Measurements from ENCODE around the gene DDI2.

The DDI2 gene

GRCh38 chr1:15617173-15618076 lies at the start of gene DDI2:
Gene DDI2, plus strand, starts transcription at chr1:15617458. Its CDS starts 213 bp downstream, at chr1:15617671.
- Mint-ChIP-seq H3K9me3 (no peaks in the 10 kb centered on the region), H3K27ac (peak within 1 kb of the TSS; percentile 90), H3K4me1 (ENCODE audit: low read depth) (peaks cover 29% of the 10 kb centered on the region), H3K27me3 (ENCODE audit: low read depth) (no peaks in the 10 kb centered on the region), H3K4me3 (peak within 1 kb of the TSS; percentile 92), H3K36me3 (ENCODE audit: low read depth) (no peaks in the 10 kb centered on the region)

GRCh38 chr1:15568387-15569073 lies 48.7 kb upstream of the DDI2 start:
- no peaks in the 10 kb centered on the region for H3K27me3 Mint-ChIP-seq (ENCODE audit: low read depth)
- H3K27ac Mint-ChIP-seq: no peak overlapping the region
- no peaks in the 10 kb centered on the region for H3K9me3 Mint-ChIP-seq
- H3K4me3 Mint-ChIP-seq: no peak overlapping the region
- H3K4me1 Mint-ChIP-seq (ENCODE audit: low read depth): no peaks in the 10 kb centered on the region
- H3K36me3 Mint-ChIP-seq (ENCODE audit: low read depth): peaks cover 41% of the 10 kb centered on the region

- Mint-ChIP-seq H3K27ac (no peak overlapping the region), H3K36me3 (ENCODE audit: low read depth) (peaks cover 37% of the 10 kb centered on the region)
Measured at GRCh38 chr1:15570861-15571260, 46.4 kb upstream of the DDI2 start.

GRCh38 chr1:15571266-15571665 lies 46.0 kb upstream of the DDI2 start:
- no peaks in the 10 kb centered on the region for H3K9me3 Mint-ChIP-seq
- H3K27ac Mint-ChIP-seq: no peak overlapping the region
- H3K36me3 Mint-ChIP-seq (ENCODE audit: low read depth): peaks cover 35% of the 10 kb centered on the region
- H3K4me1 Mint-ChIP-seq (ENCODE audit: low read depth): no peaks in the 10 kb centered on the region
- no peaks in the 10 kb centered on the region for H3K27me3 Mint-ChIP-seq (ENCODE audit: low read depth)
- H3K4me3 Mint-ChIP-seq: no peak overlapping the region

More at GRCh38 chr1:15570861-15571260, 46.4 kb upstream of the DDI2 start:
- Mint-ChIP-seq H3K4me1 (ENCODE audit: low read depth) (no peaks in the 10 kb centered on the region), H3K9me3 (no peaks in the 10 kb centered on the region), H3K4me3 (no peak overlapping the region), H3K27me3 (ENCODE audit: low read depth) (no peaks in the 10 kb centered on the region)

- peaks cover 25% of the 10 kb centered on the region for H3K36me3 Mint-ChIP-seq (ENCODE audit: low read depth)
- no peak overlapping the region for H3K27ac Mint-ChIP-seq
- no peaks in the 10 kb centered on the region for H3K27me3 Mint-ChIP-seq (ENCODE audit: low read depth)
- no peak overlapping the region for H3K4me3 Mint-ChIP-seq
- H3K9me3 Mint-ChIP-seq: no peaks in the 10 kb centered on the region
- H3K4me1 Mint-ChIP-seq (ENCODE audit: low read depth): peaks cover 12% of the 10 kb centered on the region
Measured at GRCh38 chr1:15573477-15573876, 43.8 kb upstream of the DDI2 start.

DNA sequence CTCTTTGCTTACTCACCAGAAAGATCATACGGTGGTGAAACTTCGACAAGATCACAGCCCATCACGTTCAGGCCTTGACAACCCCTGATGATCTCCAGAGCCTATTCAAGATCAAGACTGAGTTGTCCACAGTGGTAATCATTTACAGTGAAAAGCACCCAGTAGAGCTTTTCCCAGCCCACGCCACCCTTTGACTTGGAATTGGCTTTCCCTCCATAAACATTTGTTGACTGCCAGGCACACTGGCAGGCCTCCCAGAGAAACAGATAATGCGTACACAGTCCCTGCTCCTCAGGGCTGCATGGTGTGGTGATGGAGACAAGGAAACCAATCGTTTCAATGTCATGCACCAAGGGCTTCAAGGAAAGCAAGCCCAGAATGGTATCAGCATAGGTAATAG lies 42.5 kb upstream of the DDI2 start:
- H3K27ac Mint-ChIP-seq: peak overlapping the region; percentile 4
- H3K36me3 Mint-ChIP-seq (ENCODE audit: low read depth): peaks cover 29% of the 10 kb centered on the region
- H3K9me3 Mint-ChIP-seq: no peaks in the 10 kb centered on the region
- H3K4me1 Mint-ChIP-seq (ENCODE audit: low read depth): peaks cover 24% of the 10 kb centered on the region
- H3K4me3 Mint-ChIP-seq: no peak overlapping the region
- H3K27me3 Mint-ChIP-seq (ENCODE audit: low read depth): no peaks in the 10 kb centered on the region

DNA sequence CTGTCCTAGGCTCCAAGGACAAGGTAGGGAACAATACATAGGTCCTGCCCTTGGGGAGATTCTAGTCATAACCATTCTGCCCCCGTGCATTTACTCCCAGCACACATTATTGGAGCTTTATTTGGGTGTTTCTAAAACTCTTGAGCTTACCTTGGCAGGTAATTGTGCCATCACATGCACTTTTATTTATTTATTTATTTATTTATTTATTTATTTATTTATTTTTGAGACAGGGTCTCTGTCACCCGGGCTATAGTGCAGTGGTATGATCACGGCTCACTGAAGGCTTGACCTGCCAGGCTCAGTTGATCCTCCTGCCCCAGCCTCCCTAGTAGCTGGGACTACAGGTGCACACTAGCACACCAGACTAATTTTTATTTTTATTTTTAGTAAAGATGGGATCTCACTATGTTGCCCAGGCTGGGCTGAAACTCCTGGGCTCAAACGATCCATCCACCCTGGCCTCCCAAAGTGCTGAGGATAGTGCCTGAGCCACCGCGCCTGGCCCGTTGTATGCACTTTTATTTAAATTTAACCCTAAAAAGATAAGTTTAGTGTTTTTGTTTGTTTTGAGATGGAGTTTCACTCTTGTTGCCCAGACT lies 41.6 kb upstream of the DDI2 start:
- no peak overlapping the region for H3K4me3 Mint-ChIP-seq
- H3K36me3 Mint-ChIP-seq (ENCODE audit: low read depth): peaks cover 29% of the 10 kb centered on the region
- H3K27ac Mint-ChIP-seq: no peak overlapping the region
- H3K27me3 Mint-ChIP-seq (ENCODE audit: low read depth): no peaks in the 10 kb centered on the region
- H3K9me3 Mint-ChIP-seq: no peaks in the 10 kb centered on the region
- peaks cover 27% of the 10 kb centered on the region for H3K4me1 Mint-ChIP-seq (ENCODE audit: low read depth)

DNA sequence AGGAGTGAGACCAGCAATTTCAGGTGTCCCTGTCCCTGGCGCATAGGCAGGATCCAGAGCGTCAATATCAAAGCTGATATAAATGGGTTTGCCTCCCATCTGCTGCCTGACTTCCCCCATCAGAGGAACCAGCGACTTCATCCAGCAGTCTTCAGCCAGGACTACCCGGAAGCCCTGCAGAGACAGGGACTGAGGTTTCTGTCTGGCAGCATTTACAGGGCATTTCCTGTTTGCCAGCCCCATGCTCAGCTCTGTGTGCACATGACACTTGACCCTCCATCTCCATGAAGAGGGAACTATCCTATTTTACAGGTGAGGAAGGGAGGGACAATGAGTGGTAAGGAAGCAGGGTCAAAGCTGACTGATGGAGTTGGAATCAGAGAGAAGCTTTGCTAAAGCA lies 39.6 kb upstream of the DDI2 start:
- Mint-ChIP-seq H3K27ac (peak overlapping the region; percentile 93), H3K36me3 (ENCODE audit: low read depth) (peaks cover 27% of the 10 kb centered on the region), H3K27me3 (ENCODE audit: low read depth) (no peaks in the 10 kb centered on the region), H3K9me3 (no peaks in the 10 kb centered on the region), H3K4me1 (ENCODE audit: low read depth) (peaks cover 29% of the 10 kb centered on the region), H3K4me3 (peak overlapping the region; percentile 50)

GRCh38 chr1:15578921-15579682 lies 38.2 kb upstream of the DDI2 start:
- Mint-ChIP-seq H3K36me3 (ENCODE audit: low read depth) (peaks cover 20% of the 10 kb centered on the region), H3K4me1 (ENCODE audit: low read depth) (peaks cover 38% of the 10 kb centered on the region)

DNA sequence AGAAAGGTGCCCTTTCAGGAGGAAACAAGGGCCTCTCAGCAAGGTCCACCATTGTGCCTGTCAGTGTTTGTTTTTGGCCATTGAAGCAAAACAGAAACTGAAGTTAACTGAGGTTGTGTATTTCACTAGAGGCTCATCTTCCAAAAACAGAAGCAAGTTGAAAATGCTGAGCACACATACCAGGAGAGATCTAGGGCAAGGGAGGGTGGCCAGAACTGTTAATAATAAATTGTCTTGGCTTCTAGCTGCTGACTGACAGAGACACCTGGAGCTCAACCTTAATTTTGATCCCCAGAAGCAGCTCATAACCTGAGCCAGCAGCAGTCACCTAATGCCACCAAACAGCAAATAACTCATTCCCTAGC lies 37.6 kb upstream of the DDI2 start:
- Mint-ChIP-seq H3K9me3 (no peaks in the 10 kb centered on the region), H3K4me3 (peak overlapping the region; percentile 67), H3K4me1 (ENCODE audit: low read depth) (peaks cover 42% of the 10 kb centered on the region), H3K36me3 (ENCODE audit: low read depth) (peaks cover 19% of the 10 kb centered on the region), H3K27me3 (ENCODE audit: low read depth) (no peaks in the 10 kb centered on the region), H3K27ac (peak overlapping the region; percentile 93)

More at GRCh38 chr1:15578921-15579682, 38.2 kb upstream of the DDI2 start:
- Mint-ChIP-seq H3K9me3 (no peaks in the 10 kb centered on the region), H3K27ac (peak overlapping the region; percentile 93), H3K4me3 (peak overlapping the region; percentile 67), H3K27me3 (ENCODE audit: low read depth) (no peaks in the 10 kb centered on the region)

- H3K27me3 Mint-ChIP-seq (ENCODE audit: low read depth): no peaks in the 10 kb centered on the region
- H3K27ac Mint-ChIP-seq: no peak overlapping the region
- H3K36me3 Mint-ChIP-seq (ENCODE audit: low read depth): peaks cover 24% of the 10 kb centered on the region
- no peaks in the 10 kb centered on the region for H3K9me3 Mint-ChIP-seq
- peaks cover 36% of the 10 kb centered on the region for H3K4me1 Mint-ChIP-seq (ENCODE audit: low read depth)
- H3K4me3 Mint-ChIP-seq: peak overlapping the region; percentile 71
Measured at GRCh38 chr1:15583016-15583706, 34.1 kb upstream of the DDI2 start.

DNA sequence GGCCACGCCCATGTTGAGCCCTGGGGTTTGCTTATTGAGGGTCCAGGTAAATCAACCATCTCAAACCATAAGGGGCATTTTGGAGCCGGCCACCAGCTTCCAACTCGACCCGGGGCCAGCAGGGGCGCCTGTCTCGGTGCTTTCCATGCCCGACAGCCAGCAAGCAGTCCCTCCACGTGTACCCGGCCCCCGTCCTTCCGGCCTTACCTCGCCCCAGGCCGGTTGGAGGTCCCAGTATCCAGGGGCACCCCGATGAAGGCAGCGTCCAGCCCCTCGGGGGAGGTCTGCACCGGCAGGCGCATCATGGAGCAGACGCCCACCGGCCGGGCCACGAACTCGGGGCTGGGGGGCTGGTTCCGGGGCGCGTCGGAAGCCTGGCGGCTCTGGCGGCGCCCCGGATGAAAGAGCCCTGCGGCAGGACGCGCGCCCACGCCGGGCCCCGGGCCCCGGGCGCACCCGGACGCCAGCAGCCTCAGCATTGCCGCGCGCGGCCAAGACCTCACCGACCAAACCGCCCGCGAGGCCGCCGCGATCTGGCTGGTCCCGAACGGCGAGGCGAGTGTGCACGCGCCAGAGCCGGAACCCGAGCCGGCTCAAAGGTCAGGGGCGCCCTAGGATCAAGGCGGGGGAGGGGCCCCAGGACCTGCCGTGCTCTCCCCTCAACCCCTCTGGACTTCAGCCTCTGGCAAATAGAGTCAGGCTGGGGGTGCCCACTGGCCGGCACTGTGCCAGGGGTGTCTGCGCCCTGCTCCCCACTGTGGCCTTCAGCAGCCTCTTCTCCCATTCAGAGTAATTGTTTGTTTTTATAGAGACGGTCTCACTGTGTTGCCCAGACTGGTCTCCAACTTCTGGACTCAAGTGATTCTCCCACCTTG lies 32.5 kb upstream of the DDI2 start, which contains the start of gene AGMAT:
AGMAT (minus strand) TSS at position 563 of the 875 bp plus-strand sequence; CDS start at position 479, 84 bp downstream.
- Mint-ChIP-seq H3K27me3 (ENCODE audit: low read depth) (no peaks in the 10 kb centered on the region), H3K9me3 (no peaks in the 10 kb centered on the region), H3K4me3 (peak within 1 kb of the TSS; percentile 82), H3K4me1 (ENCODE audit: low read depth) (peaks cover 23% of the 10 kb centered on the region), H3K36me3 (ENCODE audit: low read depth) (peaks cover 18% of the 10 kb centered on the region), H3K27ac (peak within 1 kb of the TSS; percentile 91)

GRCh38 chr1:15592285-15592684 lies 25.0 kb upstream of the DDI2 start:
- no peaks in the 10 kb centered on the region for H3K9me3 Mint-ChIP-seq
- H3K27ac Mint-ChIP-seq: no peak overlapping the region
- H3K36me3 Mint-ChIP-seq (ENCODE audit: low read depth): peaks cover 8% of the 10 kb centered on the region
- no peaks in the 10 kb centered on the region for H3K4me1 Mint-ChIP-seq (ENCODE audit: low read depth)
- H3K27me3 Mint-ChIP-seq (ENCODE audit: low read depth): no peaks in the 10 kb centered on the region
- H3K4me3 Mint-ChIP-seq: no peak overlapping the region

All from T-helper 1 cell treated with Interleukin-12 subunit alpha and Interleukin-12 subunit beta and Interleukin-4 antibody, amounts not matched to agents 30 μg/mL and 1 μg/mL, for 36 hours (primary cell).